ENCODE measurements around the gene SIRPA.

SIRPA gene

DNA sequence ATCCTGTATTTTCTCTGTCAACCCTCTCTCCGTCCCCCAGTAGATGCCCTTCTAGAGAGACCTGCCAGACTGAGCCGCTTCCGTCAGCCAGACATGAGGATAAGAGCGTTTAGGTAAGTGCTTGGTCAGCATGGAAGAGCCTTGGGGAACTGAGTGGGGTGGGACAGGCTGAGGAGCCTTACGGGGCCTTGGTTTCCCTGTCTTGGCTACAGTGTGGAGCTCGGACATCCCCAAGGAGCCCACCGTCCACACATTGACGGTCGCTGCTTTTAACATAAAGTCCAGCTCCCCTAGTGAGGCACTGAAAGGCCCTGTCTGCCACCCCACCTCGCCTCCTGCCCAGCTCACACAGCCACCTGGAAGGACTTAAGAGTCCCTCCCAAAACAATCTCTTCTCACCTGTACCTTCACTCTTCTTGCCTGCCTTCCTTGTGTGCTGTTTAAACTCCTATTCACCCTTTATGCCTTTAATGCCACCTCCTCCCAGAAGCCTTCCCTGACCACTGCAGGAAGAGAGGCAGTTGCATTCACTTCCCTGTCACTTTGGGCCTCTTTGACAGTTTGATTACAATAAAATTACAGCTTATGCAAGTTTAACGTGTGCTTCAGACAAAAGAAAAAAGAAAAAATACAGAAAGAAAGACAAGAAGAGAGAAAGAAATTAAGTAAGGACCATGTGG lies 56.4 kb downstream of the SIRPA start:
- TF ChIP-seq FOXP2 (optimal IDR thresholded peaks at IDR 0.05; ENCODE audit: control extremely low read depth, extremely low read length, insufficient read depth) (no peak), EZH2 (IDR thresholded peaks at IDR 0.05) (no peak), POLR2AphosphoS5 (IDR thresholded peaks at IDR 0.05; ENCODE audit: borderline replicate concordance, low read depth, low read length) (no peak)
- peak overlapping the region; percentile 98 for H3K27ac ChIP-seq
- no peaks in the 10 kb centered on the region for H3K9me3 ChIP-seq (ENCODE audit: low read depth, low read length)
- peak overlapping the region; percentile 75 for H3K9ac ChIP-seq (ENCODE audit: insufficient read length)
- H3K4me3 ChIP-seq, result no peak overlapping the region
- no peaks in the 10 kb centered on the region for H3K36me3 ChIP-seq (ENCODE audit: insufficient read depth, low read length)
- no peak for DNase-seq (ENCODE audit: low read depth, low spot score)

DNA sequence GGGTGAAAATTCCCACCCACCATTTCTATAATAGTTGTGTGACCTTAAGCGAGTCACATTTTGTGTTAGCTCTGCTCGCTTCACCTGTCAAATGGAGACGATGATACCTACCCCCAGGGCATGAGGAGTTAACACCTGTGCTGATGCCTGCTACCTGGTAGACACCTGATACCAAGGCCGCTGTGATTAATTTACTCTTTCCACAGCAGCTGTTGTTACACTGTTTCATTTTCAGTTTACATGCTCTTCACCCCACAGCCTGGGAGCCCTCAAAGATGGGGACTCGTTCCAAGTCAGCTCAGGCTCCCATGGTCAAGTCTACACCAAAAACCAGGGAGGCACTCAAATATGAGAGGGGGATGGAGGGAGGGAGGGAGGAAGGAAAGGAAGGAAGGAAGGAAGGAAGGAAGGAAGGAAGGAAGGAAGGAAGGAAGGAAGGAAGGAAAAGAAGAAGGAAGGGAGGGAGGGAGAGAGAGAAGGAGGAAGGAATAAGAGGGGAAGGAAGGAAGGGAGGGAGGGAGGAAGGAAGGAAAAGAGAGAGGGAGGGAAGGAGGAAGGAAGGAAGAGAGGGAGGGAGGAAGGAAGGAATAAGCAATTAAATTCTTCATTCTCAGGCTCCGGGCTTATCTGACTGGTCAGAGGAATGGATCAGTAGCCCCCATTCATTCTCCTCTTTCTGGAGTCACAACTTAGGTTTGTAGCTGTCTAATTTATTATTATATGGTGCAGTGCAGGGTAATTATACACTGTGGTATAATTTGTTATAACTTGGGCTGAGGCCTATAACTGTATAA lies 57.7 kb downstream of the SIRPA start:
- H3K9me3 ChIP-seq (ENCODE audit: low read depth, low read length), result no peaks in the 10 kb centered on the region
- no peaks in the 10 kb centered on the region for H3K36me3 ChIP-seq (ENCODE audit: insufficient read depth, low read length)
- H3K4me3 ChIP-seq, result peak overlapping the region; percentile 26
- DNase-seq (ENCODE audit: low read depth, low spot score), result peak; percentile 96
- no peak for TF ChIP-seq EZH2 (IDR thresholded peaks at IDR 0.05)
- TF ChIP-seq POLR2AphosphoS5 (IDR thresholded peaks at IDR 0.05; ENCODE audit: borderline replicate concordance, low read depth, low read length), result peak; percentile 71; the same call in 1 of the 2 replicates
- no peak for TF ChIP-seq FOXP2 (optimal IDR thresholded peaks at IDR 0.05; ENCODE audit: control extremely low read depth, extremely low read length, insufficient read depth)
- peak overlapping the region; percentile 75 for H3K9ac ChIP-seq (ENCODE audit: insufficient read length)
- peak overlapping the region; percentile 100 for H3K27ac ChIP-seq

DNA sequence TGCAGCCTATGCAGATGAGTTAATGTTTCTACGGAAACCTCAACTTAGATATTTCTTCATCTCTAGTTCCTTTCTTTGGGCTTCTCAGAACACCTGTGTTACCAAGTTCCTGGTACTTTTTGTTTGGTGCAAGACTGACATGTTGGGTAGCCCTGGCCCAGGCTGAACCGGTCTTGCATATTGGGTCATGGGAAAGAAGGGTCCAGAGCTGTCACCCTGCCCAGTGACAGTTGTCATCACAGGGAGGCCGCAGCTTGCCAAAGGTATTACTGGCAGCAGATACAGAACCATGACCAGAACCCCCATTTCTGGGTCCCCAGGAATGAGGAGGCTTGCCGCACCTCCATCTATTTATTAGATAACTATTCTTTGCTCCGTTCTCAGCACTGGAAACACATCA lies 58.4 kb downstream of the SIRPA start:
- Histone ChIP-seq H3K9me3 (ENCODE audit: low read depth, low read length) (no peaks in the 10 kb centered on the region), H3K9ac (ENCODE audit: insufficient read length) (peak overlapping the region; percentile 70), H3K27ac (peak overlapping the region; percentile 100), H3K36me3 (ENCODE audit: insufficient read depth, low read length) (no peaks in the 10 kb centered on the region), H3K4me3 (peak overlapping the region; percentile 33)
- TF ChIP-seq POLR2AphosphoS5 (IDR thresholded peaks at IDR 0.05; ENCODE audit: borderline replicate concordance, low read depth, low read length), result no peak
- TF ChIP-seq EZH2 (IDR thresholded peaks at IDR 0.05), result no peak
- TF ChIP-seq FOXP2 (optimal IDR thresholded peaks at IDR 0.05; ENCODE audit: control extremely low read depth, extremely low read length, insufficient read depth), result no peak
- DNase-seq (ENCODE audit: low read depth, low spot score), result no peak

DNA sequence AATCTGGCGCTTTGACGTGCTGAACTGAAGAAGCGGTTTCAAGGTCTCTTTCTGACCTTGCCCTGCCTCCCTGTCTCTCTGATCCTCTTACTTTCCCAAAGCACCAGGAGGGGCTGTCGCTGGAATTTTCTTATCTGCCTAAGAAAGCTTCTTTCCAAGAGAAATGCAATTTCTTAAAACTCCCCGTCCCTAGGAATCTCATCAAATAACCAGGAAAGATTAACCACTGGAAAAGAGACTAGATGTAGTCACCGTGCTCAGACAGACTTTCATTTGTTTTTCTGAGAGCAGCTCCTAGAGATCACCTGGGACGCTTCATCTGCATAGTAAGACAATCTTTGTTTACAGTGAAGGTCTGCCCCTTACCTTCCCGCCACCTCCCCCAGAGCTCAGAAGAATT lies 60.0 kb downstream of the SIRPA start:
- H3K9ac ChIP-seq (ENCODE audit: insufficient read length), result peak overlapping the region; percentile 55
- H3K27ac ChIP-seq, result peak overlapping the region; percentile 100
- H3K4me3 ChIP-seq, result no peak overlapping the region
- H3K9me3 ChIP-seq (ENCODE audit: low read depth, low read length), result no peaks in the 10 kb centered on the region
- H3K36me3 ChIP-seq (ENCODE audit: insufficient read depth, low read length), result no peaks in the 10 kb centered on the region
- DNase-seq (ENCODE audit: low read depth, low spot score), result no peak
- TF ChIP-seq EZH2 (IDR thresholded peaks at IDR 0.05) (no peak), FOXP2 (optimal IDR thresholded peaks at IDR 0.05; ENCODE audit: control extremely low read depth, extremely low read length, insufficient read depth) (no peak), POLR2AphosphoS5 (IDR thresholded peaks at IDR 0.05; ENCODE audit: borderline replicate concordance, low read depth, low read length) (no peak)

DNA sequence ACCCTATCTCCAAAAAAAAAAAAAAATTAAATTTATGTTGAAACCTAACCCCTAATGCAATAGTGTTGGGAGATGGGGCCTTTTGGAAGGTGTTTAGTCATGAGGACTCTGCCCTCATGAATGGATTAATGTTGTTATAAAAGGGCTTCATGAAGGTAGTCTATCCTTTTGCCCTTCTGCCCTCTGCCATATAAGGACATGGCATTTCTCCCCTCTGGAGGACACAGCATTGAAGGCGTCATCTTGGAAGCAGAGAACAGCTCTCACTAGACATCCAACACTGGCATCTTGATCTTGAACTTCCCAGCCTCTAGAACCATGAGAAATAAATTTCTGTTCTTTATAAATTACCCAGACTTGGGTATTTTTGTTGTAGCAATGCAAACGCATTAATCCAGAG lies 63.2 kb downstream of the SIRPA start:
- TF ChIP-seq POLR2AphosphoS5 (IDR thresholded peaks at IDR 0.05; ENCODE audit: borderline replicate concordance, low read depth, low read length) (no peak), FOXP2 (optimal IDR thresholded peaks at IDR 0.05; ENCODE audit: control extremely low read depth, extremely low read length, insufficient read depth) (no peak), EZH2 (IDR thresholded peaks at IDR 0.05) (no peak)
- Histone ChIP-seq H3K27ac (peak overlapping the region; percentile 100), H3K9me3 (ENCODE audit: low read depth, low read length) (no peaks in the 10 kb centered on the region), H3K4me3 (peak overlapping the region; percentile 53), H3K36me3 (ENCODE audit: insufficient read depth, low read length) (no peaks in the 10 kb centered on the region), H3K9ac (ENCODE audit: insufficient read length) (peak overlapping the region; percentile 79)
- DNase-seq (ENCODE audit: low read depth, low spot score), result no peak

DNA sequence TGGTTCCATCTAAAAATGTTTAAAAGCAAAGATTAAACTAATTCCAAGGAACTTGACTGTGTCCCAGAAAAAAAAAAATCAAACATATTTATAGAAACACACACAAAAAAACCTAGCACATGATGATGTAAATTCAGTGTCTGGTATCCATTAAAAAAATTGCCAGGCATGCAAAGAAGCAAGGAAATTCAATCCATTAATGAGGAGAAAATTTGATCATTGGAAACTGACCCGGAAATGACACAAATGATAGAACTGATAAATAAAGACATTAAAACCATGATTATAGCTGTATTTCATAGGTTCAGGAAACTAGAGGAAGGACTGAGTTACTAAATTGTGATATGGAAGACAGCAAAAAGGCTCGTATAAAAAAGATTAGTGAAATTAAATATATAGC lies 63.9 kb downstream of the SIRPA start:
- TF ChIP-seq POLR2AphosphoS5 (IDR thresholded peaks at IDR 0.05; ENCODE audit: borderline replicate concordance, low read depth, low read length) (peak; percentile 64; the same call in 1 of the 2 replicates), FOXP2 (optimal IDR thresholded peaks at IDR 0.05; ENCODE audit: control extremely low read depth, extremely low read length, insufficient read depth) (no peak)

DNA sequence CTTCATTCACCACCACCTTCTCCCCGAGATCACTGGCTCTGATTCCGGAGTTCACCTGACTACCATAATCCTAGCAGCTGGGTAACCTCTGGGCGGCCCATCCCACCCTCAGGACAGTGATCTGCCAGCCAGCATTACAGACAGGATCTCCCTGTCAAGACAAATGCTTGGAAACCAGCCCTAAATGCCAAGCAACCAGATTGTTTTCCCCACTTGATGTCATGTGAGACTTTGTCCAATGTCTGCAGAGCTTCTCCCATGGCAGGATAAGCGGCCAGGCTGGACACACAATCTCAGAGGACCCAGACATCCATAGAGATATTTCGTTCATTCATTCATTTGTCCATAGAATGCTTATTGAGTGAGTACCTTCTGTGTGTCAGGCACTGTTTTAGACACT lies 66.2 kb downstream of the SIRPA start:
- Histone ChIP-seq H3K9me3 (ENCODE audit: low read depth, low read length) (no peaks in the 10 kb centered on the region), H3K4me3 (no peak overlapping the region), H3K27ac (no peak overlapping the region), H3K9ac (ENCODE audit: insufficient read length) (no peak overlapping the region), H3K36me3 (ENCODE audit: insufficient read depth, low read length) (no peaks in the 10 kb centered on the region)
- TF ChIP-seq EZH2 (IDR thresholded peaks at IDR 0.05) (no peak), POLR2AphosphoS5 (IDR thresholded peaks at IDR 0.05; ENCODE audit: borderline replicate concordance, low read depth, low read length) (no peak), FOXP2 (optimal IDR thresholded peaks at IDR 0.05; ENCODE audit: control extremely low read depth, extremely low read length, insufficient read depth) (no peak)
- no peak for DNase-seq (ENCODE audit: low read depth, low spot score)

More for the DNA sequence above, 63.9 kb downstream of the SIRPA start:
- Histone ChIP-seq H3K4me3 (peak overlapping the region; percentile 53), H3K36me3 (ENCODE audit: insufficient read depth, low read length) (no peaks in the 10 kb centered on the region), H3K9me3 (ENCODE audit: low read depth, low read length) (no peaks in the 10 kb centered on the region), H3K27ac (peak overlapping the region; percentile 100), H3K9ac (ENCODE audit: insufficient read length) (peak overlapping the region; percentile 79)
- DNase-seq (ENCODE audit: low read depth, low spot score), result peak; percentile 89

DNA sequence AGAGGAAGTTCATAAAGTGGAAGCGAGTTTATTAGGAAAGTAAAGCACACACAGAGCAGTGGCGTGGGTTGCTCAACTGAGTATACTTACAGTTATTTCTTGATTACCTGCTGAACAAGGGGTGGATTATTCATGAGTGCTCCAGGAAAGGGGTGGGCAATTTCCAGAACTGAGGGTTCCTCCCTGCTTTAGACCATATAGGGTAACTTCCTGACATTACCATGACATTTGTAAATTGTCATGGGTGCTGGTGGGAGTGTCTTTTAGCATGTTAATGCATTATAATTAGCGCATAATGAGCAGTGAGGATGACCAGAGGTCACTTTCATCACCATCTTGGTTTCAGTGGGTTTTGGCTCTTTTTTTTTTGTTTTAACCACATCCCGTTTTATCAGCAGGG lies 68.9 kb downstream of the SIRPA start:
- no peak for DNase-seq (ENCODE audit: low read depth, low spot score)
- H3K9ac ChIP-seq (ENCODE audit: insufficient read length), result no peak overlapping the region
- no peaks in the 10 kb centered on the region for H3K36me3 ChIP-seq (ENCODE audit: insufficient read depth, low read length)
- no peak for TF ChIP-seq POLR2AphosphoS5 (IDR thresholded peaks at IDR 0.05; ENCODE audit: borderline replicate concordance, low read depth, low read length)
- no peak for TF ChIP-seq FOXP2 (optimal IDR thresholded peaks at IDR 0.05; ENCODE audit: control extremely low read depth, extremely low read length, insufficient read depth)
- no peak for TF ChIP-seq EZH2 (IDR thresholded peaks at IDR 0.05)
- no peak overlapping the region for H3K4me3 ChIP-seq
- no peak overlapping the region; the same call in 1 of the 2 replicates for H3K27ac ChIP-seq
- H3K9me3 ChIP-seq (ENCODE audit: low read depth, low read length), result no peaks in the 10 kb centered on the region
